Ovary (tissue), 3 donors: ENCODE data around the gene SLC43A2.

Experiments used
- EP300 ChIP-seq: sonication (generic); formaldehyde crosslinking; IDR thresholded peaks from one replicate; pipeline ENCODE4 v1.6.1; 2017; ENCODE audit warnings: antibody characterized with exemption
- POLR2A ChIP-seq: fragments of 450-650 bp; IDR thresholded peaks from one replicate; pipeline ENCODE4 v1.6.1; 2017; ENCODE audit warnings: antibody characterized with exemption, mild to moderate bottlenecking, moderate library complexity
- TF ChIP-seq, protein P1 (sequence below), 3 donors: fragments of 450-650 bp in 2 of 3; fragments of 200-600 bp in 1 of 3; IDR thresholded peaks; one replicate each; pipeline versions ENCODE4 v1.5.1 to v1.8.0; 2016 to 2022; ENCODE audit warnings: antibody characterized with exemption in 3 of 3, mild to moderate bottlenecking in 1 of 3
- donor health status: DM: no; HTN: no; CAD: no.

DNA sequence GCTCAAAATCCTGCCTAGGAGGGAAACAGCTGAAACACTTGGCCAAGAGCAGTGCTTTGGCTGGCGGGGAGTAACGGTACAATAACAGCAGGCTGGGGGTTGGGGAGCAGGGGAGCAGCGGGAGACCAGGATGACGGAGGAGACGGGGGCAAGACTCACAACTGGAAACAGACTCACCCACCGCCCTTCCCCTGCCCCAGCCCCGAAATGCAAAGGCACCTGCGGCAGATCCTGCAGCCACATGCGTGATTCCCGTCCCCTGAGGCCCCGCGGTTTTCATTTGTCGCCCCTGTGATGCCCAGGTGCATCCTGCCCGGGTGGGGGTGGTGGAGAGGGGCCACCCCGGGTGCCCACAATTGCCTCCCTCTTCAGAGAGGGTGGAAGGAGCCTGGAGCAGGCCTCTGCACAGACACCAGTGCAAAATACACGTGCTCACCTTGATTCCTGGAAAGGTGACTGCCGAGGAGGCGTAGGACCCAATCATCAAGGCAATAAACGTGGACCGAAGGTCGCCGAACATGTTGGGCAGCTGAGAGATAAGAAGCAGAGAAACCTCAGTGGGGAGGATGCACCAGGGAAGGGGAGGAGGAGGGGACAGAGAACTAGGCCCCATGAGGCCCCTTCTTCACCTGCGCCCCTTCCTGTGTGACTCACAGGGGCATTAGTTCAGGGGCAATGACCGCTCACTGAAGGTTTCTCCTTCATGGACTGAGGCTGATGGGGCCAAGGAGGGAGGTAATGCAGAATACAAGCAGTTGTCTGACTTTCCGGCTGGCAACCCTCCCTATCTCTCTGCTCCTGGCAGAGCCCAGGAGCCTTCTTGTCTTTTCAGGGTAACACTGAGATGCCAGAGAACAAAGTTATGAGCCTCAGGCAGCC, 35.6 kb downstream of the SLC43A2 start:
- TF ChIP-seq, protein P1, sequence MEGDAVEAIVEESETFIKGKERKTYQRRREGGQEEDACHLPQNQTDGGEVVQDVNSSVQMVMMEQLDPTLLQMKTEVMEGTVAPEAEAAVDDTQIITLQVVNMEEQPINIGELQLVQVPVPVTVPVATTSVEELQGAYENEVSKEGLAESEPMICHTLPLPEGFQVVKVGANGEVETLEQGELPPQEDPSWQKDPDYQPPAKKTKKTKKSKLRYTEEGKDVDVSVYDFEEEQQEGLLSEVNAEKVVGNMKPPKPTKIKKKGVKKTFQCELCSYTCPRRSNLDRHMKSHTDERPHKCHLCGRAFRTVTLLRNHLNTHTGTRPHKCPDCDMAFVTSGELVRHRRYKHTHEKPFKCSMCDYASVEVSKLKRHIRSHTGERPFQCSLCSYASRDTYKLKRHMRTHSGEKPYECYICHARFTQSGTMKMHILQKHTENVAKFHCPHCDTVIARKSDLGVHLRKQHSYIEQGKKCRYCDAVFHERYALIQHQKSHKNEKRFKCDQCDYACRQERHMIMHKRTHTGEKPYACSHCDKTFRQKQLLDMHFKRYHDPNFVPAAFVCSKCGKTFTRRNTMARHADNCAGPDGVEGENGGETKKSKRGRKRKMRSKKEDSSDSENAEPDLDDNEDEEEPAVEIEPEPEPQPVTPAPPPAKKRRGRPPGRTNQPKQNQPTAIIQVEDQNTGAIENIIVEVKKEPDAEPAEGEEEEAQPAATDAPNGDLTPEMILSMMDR (IDR thresholded peaks at IDR 0.05), result no peak
- TF ChIP-seq EP300 (no peak), POLR2A (no peak)
